Pancreas (tissue), 10 donors: ENCODE data around the gene LBH. TPM values are rescaled to one million over a fixed set of nuclear protein-coding genes. Genes with fewer than 3 reads are reported as not detected.
A peak's percentile ranks its signal among the peaks of the same experiment; 100 is the strongest.

Experiments used
- ATAC-seq, 4 donors: fragments of 200-7000 bp; cut with Tn5 transposase; one replicate each; pipeline versions ENCODE4 v1.8.0 to v1.9.1; 2020; ENCODE audit warnings: mild to moderate bottlenecking in 4 of 4, moderate library complexity in 4 of 4
- DNase-seq, 6 donors: peaks; one replicate each; pipeline ENCODE4 v3.0.0-alpha.2; 2020
- FAIRE-seq: peaks from 2 replicates; lab custom pipeline; 2012; peaks lifted over from hg19 to GRCh38; lab: Jason Lieb, UNC
- H3K27ac ChIP-seq, 4 donors: fragments of 200-600 bp; sonication (generic); 1 replicate in 3 of 4; 2 replicates in 1 of 4; pipeline versions ENCODE4 v1.5.0 to v1.8.0; 2020
- H3K27me3 ChIP-seq, 4 donors: fragments of 200-600 bp; one replicate each; pipeline ENCODE4 v1.8.0; 2021
- H3K36me3 ChIP-seq, 3 donors: fragments of 200-600 bp; sonication (generic) in 1 of 3; one replicate each; pipeline versions ENCODE4 v1.5.0 to v1.8.0; 2020 to 2021
- H3K4me1 ChIP-seq, 3 donors: fragments of 200-600 bp; one replicate each; pipeline ENCODE4 v1.8.0; 2021
- H3K4me3 ChIP-seq, 4 donors: fragments of 200-600 bp; sonication (generic) in 2 of 4; one replicate each; pipeline versions ENCODE4 v1.5.0 to v1.8.0; 2020 to 2021
- H3K9me3 ChIP-seq, 4 donors: fragments of 200-600 bp; one replicate each; pipeline ENCODE4 v1.8.0; 2021
- WGBS, 2 donors: extraction: QIAGEN DNeasy Blood & Tissue Kit; methylation state at CpG; one replicate each; pipeline ENCODE4 v1.1.7; 2013; 5-methylcytosine and 5-hydroxymethylcytosine counted together
- intact Hi-C, 3 donors: fragments of 100-400 bp; cut with DNase I; formaldehyde crosslinking; loops; one replicate each; pipeline versions ENCODE4 v1.11.1 to v1.14.2; 2022
- polyA plus RNA-seq, 2 donors: library from polyadenylated mRNA; stranded (reverse); fragments of 200-250 nt; gene quantifications; one replicate each; pipeline ENCODE4 v1.2.3, GENCODE V29; 2013
- total RNA-seq, 6 donors: library from RNA; stranded (reverse); fragmentation: NEBNext Ultra II Directional in 4 of 6; extraction: Animal tissue kit (Norgen Biotek cat#: 25700) in 4 of 6; gene quantifications; one replicate each; pipeline versions ENCODE4 v1.2.1 to v1.2.4, GENCODE V29; 2021 to 2023
- TF ChIP-seq, protein P1 (sequence below), 4 donors: fragments of 200-600 bp; sonication (generic) in 3 of 4; IDR thresholded peaks; one replicate each; pipeline versions ENCODE4 v1.5.0 to v1.8.0; 2021; ENCODE audit warnings: antibody characterized with exemption in 4 of 4
- donor health status: healthy with polysubstance abuse.
- donor health status: DM: no; HTN: no; CAD: no; lungs with moderate emphysema.
- donor health status: DM: no; HTN: no; CAD: no.
- donor health status: control.
- donor health status: control.
- donor health status: Bipolar disorder and iron deficiency.
- donor health status: DM: yes; HTN: yes; CAD: no.
- donor health status: DM: no; HTN: no; CAD: no.
- donor health status: DM: no; HTN: no; CAD: no.
- donor health status: DM: yes; HTN: yes; CAD: no.

The LBH gene
- total and polyA plus RNA-seq, 8 donors: 4.1 to 26.9 (median 7.4) TPM

DNA sequence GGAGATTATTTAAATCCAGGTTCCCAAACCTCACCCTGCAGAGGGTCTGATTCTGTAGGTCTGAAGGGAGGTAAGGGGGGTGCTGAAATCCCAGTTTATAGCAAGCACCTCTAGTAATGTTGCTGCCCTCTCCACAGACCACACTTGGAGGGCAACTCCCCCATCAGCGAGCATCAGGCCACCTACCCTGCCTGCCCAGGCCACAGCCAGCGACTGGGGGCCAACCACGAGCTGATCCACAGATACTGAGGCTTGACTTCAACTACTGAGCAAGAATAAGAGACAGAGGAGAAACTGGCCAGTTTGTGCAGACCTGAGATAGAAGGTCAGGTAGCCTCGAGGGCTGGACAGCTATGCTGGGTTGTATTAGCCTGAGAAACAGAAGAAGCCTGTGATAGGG is 36.3 kb upstream of the LBH start:
- H3K36me3 ChIP-seq: no peaks in the 10 kb centered on the region
- no peak for ATAC-seq
- DNase-seq: no peak
- TF ChIP-seq, protein P1, sequence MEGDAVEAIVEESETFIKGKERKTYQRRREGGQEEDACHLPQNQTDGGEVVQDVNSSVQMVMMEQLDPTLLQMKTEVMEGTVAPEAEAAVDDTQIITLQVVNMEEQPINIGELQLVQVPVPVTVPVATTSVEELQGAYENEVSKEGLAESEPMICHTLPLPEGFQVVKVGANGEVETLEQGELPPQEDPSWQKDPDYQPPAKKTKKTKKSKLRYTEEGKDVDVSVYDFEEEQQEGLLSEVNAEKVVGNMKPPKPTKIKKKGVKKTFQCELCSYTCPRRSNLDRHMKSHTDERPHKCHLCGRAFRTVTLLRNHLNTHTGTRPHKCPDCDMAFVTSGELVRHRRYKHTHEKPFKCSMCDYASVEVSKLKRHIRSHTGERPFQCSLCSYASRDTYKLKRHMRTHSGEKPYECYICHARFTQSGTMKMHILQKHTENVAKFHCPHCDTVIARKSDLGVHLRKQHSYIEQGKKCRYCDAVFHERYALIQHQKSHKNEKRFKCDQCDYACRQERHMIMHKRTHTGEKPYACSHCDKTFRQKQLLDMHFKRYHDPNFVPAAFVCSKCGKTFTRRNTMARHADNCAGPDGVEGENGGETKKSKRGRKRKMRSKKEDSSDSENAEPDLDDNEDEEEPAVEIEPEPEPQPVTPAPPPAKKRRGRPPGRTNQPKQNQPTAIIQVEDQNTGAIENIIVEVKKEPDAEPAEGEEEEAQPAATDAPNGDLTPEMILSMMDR (IDR thresholded peaks at IDR 0.05): no peak
- no peaks in the 10 kb centered on the region for H3K9me3 ChIP-seq
- 63 to 82% methylated on average over 4 of the region's 4 CpGs for WGBS, 2 donors
- H3K27me3 ChIP-seq: no peaks in the 10 kb centered on the region
- H3K4me3 ChIP-seq: no peak overlapping the region
- no peaks in the 10 kb centered on the region for H3K4me1 ChIP-seq
- FAIRE-seq: no peak
- intact Hi-C loops: no loop called here
- H3K27ac ChIP-seq: no peak overlapping the region

DNA sequence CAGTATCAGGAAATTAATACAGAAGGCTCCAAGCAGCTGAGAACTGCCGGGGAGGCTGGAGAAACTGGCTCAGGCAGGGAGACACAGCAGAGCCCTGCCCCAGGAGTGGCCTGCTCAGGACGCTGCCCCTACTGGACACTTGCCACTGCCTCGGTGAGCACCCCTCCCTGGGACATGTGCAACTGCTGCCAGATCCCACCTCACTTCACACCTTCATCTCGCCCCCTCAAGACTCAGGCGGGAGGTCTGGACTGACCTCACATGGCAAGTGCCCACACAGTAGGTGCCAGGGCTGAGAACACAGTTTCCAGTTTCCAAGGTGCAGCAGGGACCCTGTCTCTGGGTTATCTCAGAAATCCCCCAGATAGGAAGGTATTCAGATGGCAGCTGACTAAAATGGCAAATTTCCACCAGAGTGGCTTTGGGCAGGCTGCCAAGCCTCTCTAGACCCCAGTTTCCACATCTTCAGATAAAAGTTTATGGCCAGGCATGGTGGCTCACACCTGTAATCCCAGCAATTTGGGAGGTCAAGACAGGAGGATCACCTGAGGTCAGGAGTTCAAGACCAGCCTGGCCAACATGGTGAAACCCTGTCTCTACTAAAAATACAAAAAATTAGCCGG is 33.7 kb upstream of the LBH start:
- no peak for ATAC-seq
- Histone ChIP-seq H3K36me3 (no peaks in the 10 kb centered on the region), H3K4me3 (no peak overlapping the region), H3K4me1 (peaks cover 0 to 6% (median 0%) of the 10 kb centered on the region in 3 donors), H3K27ac (no peak overlapping the region), H3K27me3 (no peaks in the 10 kb centered on the region), H3K9me3 (no peaks in the 10 kb centered on the region)
- TF ChIP-seq, protein P1 (IDR thresholded peaks at IDR 0.05): no peak
- no peak for DNase-seq
- FAIRE-seq: no peak
- intact Hi-C loops: no loop called here
- 77 to 86% methylated on average over 6 of the region's 6 CpGs for WGBS, 2 donors

DNA sequence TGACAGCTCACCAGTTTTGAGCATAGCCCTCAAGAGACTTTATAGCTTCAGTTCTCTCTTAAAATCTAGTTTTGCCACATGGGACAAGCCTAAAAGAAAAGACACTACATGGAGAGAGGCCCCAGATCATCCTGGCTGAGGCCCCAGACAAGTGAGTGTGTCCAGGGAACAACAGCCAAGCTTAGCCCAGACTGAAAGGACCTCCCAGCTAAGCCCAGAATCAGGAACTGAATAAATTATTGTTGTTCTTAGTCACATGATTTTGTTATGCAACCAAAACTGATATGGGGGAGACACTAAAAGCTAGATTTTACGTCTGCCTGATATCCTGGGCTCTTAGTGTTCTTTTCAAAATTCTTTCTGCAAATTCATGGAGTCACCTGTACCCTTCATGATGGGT is 29.3 kb upstream of the LBH start:
- FAIRE-seq (no peak), ATAC-seq (peak in 3 of 4 donors; percentile 60 to 86 (median 80)), DNase-seq (no peak)
- Histone ChIP-seq H3K27me3 (no peaks in the 10 kb centered on the region), H3K4me3 (no peak overlapping the region), H3K9me3 (no peaks in the 10 kb centered on the region), H3K36me3 (no peaks in the 10 kb centered on the region), H3K27ac (peak overlapping the region in 1 of 4 donors; percentile 14), H3K4me1 (peaks cover 0 to 6% (median 0%) of the 10 kb centered on the region in 3 donors)
- TF ChIP-seq, protein P1 (IDR thresholded peaks at IDR 0.05): no peak
- intact Hi-C loops: no loop called here
- WGBS, 2 donors: 19% methylated on average over 1 of the region's 1 CpG

DNA sequence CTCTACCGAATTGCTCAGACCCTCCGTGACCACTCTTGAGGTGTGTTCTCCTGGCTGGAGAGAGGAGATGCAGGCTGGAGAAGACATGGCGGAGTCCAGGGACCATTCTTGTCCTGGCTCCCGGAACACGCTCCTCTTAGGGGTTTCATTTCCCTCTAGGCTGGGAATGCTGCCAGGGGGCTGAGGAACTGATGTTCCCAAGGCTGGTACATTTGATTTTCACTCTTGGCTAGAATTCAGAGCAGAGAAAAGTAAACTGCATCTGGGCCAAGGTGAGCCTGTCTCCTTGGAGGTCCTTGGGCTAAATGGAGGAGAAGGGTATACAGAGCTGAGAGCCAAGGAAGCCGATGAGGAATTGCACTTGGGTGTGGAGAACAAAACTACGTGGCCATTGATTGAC is 28.2 kb upstream of the LBH start:
- no peak for DNase-seq
- peak in 1 of 4 donors; percentile 19 for ATAC-seq
- Histone ChIP-seq H3K27ac (no peak overlapping the region), H3K4me1 (peaks cover 0 to 6% (median 0%) of the 10 kb centered on the region in 3 donors), H3K4me3 (no peak overlapping the region), H3K36me3 (no peaks in the 10 kb centered on the region), H3K27me3 (no peaks in the 10 kb centered on the region), H3K9me3 (no peaks in the 10 kb centered on the region)
- TF ChIP-seq, protein P1 (IDR thresholded peaks at IDR 0.05): no peak
- 79 to 85% methylated on average over 7 of the region's 7 CpGs for WGBS, 2 donors
- FAIRE-seq: no peak
- intact Hi-C loops: no loop called here

DNA sequence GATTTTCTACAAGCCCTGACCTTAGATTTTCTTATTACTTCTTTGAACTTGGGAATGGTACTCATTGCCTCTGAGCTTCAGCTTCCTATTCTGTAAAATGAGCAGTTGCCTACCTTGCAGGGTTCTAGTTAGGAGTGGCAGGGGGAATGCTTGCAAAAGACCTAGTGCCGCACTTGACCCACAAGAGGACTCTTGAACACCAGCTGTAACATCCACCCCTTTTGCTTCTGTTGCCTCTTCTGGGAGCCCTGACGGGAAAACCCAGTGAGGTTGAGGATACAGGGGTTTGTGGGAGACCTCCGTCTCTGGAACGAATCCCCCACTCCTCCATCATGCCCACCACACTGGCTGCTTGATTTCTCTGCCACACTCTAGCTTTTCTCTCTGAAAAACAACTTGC is 27.1 kb upstream of the LBH start:
- Histone ChIP-seq H3K27ac (no peak overlapping the region), H3K27me3 (no peaks in the 10 kb centered on the region), H3K4me1 (peaks cover 0 to 6% (median 0%) of the 10 kb centered on the region in 3 donors), H3K9me3 (no peaks in the 10 kb centered on the region), H3K4me3 (no peak overlapping the region), H3K36me3 (no peaks in the 10 kb centered on the region)
- WGBS, 2 donors: 84 to 95% methylated on average over 4 of the region's 4 CpGs
- intact Hi-C loops: no loop called here
- DNase-seq: no peak
- TF ChIP-seq, protein P1 (IDR thresholded peaks at IDR 0.05): no peak
- ATAC-seq: no peak
- no peak for FAIRE-seq
